ENCODE results near the gene MAD2L1BP. TPM values are rescaled to one million over a fixed set of nuclear protein-coding genes. Genes with fewer than 3 reads are reported as not detected.

The MAD2L1BP gene
- total RNA-seq, 6 experiments from 2014 or later: 23.6 to 26.7 (median 26.4) TPM

DNA sequence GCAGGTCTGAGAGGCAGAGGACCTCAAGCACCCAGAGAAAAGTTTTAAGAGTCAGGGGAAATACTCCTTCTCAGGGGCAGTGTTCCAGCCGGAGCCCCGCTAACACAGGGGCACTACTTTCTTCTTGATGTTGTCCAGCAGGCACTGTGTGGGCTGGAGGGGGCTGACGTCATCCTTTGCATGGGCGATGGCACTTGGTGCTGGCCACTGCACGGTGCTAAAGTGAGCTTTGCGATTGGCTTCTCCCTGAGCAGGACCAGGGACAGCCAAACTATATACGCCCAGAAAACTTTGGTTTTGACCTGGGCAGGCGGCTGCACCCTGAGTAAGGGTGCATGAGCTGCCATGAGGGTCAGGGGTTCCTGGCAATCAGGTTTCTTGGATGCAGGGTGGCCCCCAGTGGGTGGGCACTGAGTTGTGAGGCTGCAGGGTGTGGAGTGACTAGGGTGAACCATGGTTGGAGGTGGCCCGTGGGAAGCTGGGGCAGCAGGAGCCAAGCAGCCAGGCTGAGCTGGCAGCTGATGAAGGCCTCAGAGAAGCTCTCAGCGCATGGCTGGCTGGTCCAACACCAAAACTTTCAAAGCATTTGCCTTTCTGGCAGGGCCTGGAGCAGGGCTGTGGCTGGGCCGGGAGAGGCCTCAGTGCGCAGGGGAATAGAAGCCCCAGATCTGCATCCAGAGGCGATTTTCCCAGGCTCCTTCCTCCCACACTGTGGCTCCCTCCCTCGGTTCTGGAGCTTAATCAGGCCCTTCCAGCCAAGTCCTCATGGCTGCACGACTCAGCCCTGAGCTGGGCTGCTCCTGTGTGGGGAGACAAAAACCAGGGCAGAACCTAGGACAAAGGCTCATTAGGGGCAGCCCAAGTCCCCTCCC is 33.6 kb downstream of the MAD2L1BP start:
- H3K36me3 Mint-ChIP-seq (ENCODE audit: low read depth): no peaks in the 10 kb centered on the region; the same call in 1 of the 2 replicates
- H3K9me3 Mint-ChIP-seq: no peaks in the 10 kb centered on the region
- no peak overlapping the region for H3K4me3 Mint-ChIP-seq
- H3K4me1 Mint-ChIP-seq (ENCODE audit: low read depth): peaks cover 21% of the 10 kb centered on the region
- DNase-seq: peak; percentile 55
- no peaks in the 10 kb centered on the region; the same call in 1 of the 2 replicates for H3K27me3 Mint-ChIP-seq (ENCODE audit: insufficient read depth)
- H3K27ac Mint-ChIP-seq: peak overlapping the region; percentile 9
- TF ChIP-seq CTCF (IDR thresholded peaks at IDR 0.05): no peak

DNA sequence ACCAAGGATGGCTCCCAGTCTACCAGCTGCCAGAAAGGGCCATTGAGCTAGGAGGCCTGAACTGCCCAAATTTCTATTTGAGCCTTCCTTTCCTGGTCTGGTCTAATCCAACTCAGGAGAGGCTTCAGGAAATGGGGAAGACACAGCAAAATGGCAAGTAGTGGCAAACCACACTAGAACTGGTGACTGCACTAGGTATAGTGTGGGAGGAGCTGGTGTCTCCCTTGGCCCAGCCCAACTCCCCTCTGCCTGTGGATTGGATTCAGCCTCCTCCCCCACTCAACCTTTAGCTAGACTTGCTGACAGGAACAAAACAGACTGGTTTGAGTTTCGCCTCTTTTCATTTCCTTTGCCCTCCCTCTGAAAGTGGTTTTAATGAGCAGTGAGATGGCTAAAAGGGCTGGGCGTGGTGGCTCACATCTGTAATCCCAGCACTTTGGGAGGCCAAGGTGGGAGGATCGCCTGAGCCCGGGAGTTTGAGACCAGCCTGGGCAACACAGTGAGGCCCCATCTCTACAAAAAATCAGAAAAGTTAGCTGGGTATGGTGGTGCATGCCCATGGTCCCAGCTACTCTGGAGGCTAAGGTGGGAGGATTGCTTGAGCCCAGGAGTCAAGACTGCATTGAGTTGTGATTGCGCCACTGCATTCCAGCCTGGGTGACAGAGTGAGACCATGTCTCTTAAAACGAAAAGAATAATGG is 34.4 kb downstream of the MAD2L1BP start:
- DNase-seq: no peak
- Mint-ChIP-seq H3K27me3 (ENCODE audit: insufficient read depth) (no peaks in the 10 kb centered on the region; the same call in 1 of the 2 replicates), H3K27ac (no peak overlapping the region), H3K9me3 (no peaks in the 10 kb centered on the region), H3K4me3 (no peak overlapping the region), H3K4me1 (ENCODE audit: low read depth) (peaks cover 21% of the 10 kb centered on the region), H3K36me3 (ENCODE audit: low read depth) (peaks cover under 1% of the 10 kb centered on the region; the same call in 1 of the 2 replicates)
- TF ChIP-seq CTCF (IDR thresholded peaks at IDR 0.05): no peak

GRCh38 chr6:43670623-43670986 is 35.0 kb downstream of the MAD2L1BP start:
- Mint-ChIP-seq H3K27me3 (ENCODE audit: insufficient read depth) (no peaks in the 10 kb centered on the region; the same call in 1 of the 2 replicates), H3K4me1 (ENCODE audit: low read depth) (peaks cover 21% of the 10 kb centered on the region), H3K27ac (no peak overlapping the region), H3K36me3 (ENCODE audit: low read depth) (peaks cover 5% of the 10 kb centered on the region; the same call in 1 of the 2 replicates), H3K9me3 (no peaks in the 10 kb centered on the region), H3K4me3 (no peak overlapping the region)
- no peak for DNase-seq
- TF ChIP-seq CTCF (IDR thresholded peaks at IDR 0.05): no peak

- no peak for TF ChIP-seq CTCF (IDR thresholded peaks at IDR 0.05)
- peaks cover 21% of the 10 kb centered on the region for H3K4me1 Mint-ChIP-seq (ENCODE audit: low read depth)
- no peaks in the 10 kb centered on the region; the same call in 1 of the 2 replicates for H3K27me3 Mint-ChIP-seq (ENCODE audit: insufficient read depth)
- H3K4me3 Mint-ChIP-seq: no peak overlapping the region
- peaks cover 6% of the 10 kb centered on the region; the same call in 1 of the 2 replicates for H3K36me3 Mint-ChIP-seq (ENCODE audit: low read depth)
- no peaks in the 10 kb centered on the region for H3K9me3 Mint-ChIP-seq
- no peak for DNase-seq
- H3K27ac Mint-ChIP-seq: no peak overlapping the region
These were observed 35.6 kb downstream of the MAD2L1BP start for GRCh38 chr6:43671011-43671800.

Data from HFFc6 (cell line).